Neural cell (in vitro differentiated cells): ENCODE results near the gene PODN.

Experiments used
- CTCF ChIP-seq: fragments of 450-650 bp; IDR thresholded peaks from 2 replicates; pipeline ENCODE4 v1.5.1; 2014; ENCODE audit warnings: antibody characterized with exemption, mild to moderate bottlenecking, moderate library complexity; ENCODE audit not compliant: poor library complexity, severe bottlenecking
- POLR2AphosphoS5 ChIP-seq: IDR thresholded peaks from 2 replicates; pipeline ENCODE4 v1.6.1; 2012
- RAD21 ChIP-seq: fragments of 450-650 bp; conservative IDR thresholded peaks from 2 replicates; pipeline ENCODE4 v1.6.1; 2014; ENCODE audit warnings: antibody characterized with exemption, mild to moderate bottlenecking, moderate library complexity

- no peak for TF ChIP-seq CTCF
- no peak for TF ChIP-seq RAD21
- TF ChIP-seq POLR2AphosphoS5, result no peak
Observed at GRCh38 chr1:53075761-53076163, 13.7 kb downstream of the PODN start.
